Fibroblast of gingiva (primary cell): ENCODE measurements around the gene RPLP2.
A peak's percentile ranks its signal among the peaks of the same experiment; 100 is the strongest.

Experiments
- DNase-seq: peaks from one replicate; pipeline ENCODE4 v3.0.0-alpha.2; 2011; ENCODE audit warnings: low read depth

RPLP2 gene

GRCh38 chr11:809287-810039, at the start of gene RPLP2:
TSS of gene RPLP2 (plus strand) at chr11:809967. CDS start at chr11:810235, 268 bp downstream.
- peak; percentile 98 for DNase-seq

GRCh38 chr11:760236-760635, 49.5 kb upstream of the RPLP2 start:
- DNase-seq, result no peak

- DNase-seq, result no peak
Measured at GRCh38 chr11:761526-762108, 48.1 kb upstream of the RPLP2 start.

GRCh38 chr11:762421-763072, 47.2 kb upstream of the RPLP2 start:
- DNase-seq, result peak; percentile 92

GRCh38 chr11:763073-763463, 46.7 kb upstream of the RPLP2 start:
- no peak for DNase-seq

GRCh38 chr11:763549-764321, 46.0 kb upstream of the RPLP2 start:
- no peak for DNase-seq

GRCh38 chr11:764322-765024, 45.3 kb upstream of the RPLP2 start:
- DNase-seq, result no peak

GRCh38 chr11:765025-765801, 44.6 kb upstream of the RPLP2 start:
- peak; percentile 64 for DNase-seq

GRCh38 chr11:765802-766091, 44.0 kb upstream of the RPLP2 start:
- DNase-seq, result no peak

- no peak for DNase-seq
Measured at GRCh38 chr11:766106-766935, 43.4 kb upstream of the RPLP2 start.

GRCh38 chr11:766936-767210, 42.9 kb upstream of the RPLP2 start:
- DNase-seq, result no peak

GRCh38 chr11:767238-767637, 42.5 kb upstream of the RPLP2 start:
- DNase-seq, result no peak

- no peak for DNase-seq
Measured at GRCh38 chr11:769887-770641, 39.7 kb upstream of the RPLP2 start.

GRCh38 chr11:770642-771616, 38.8 kb upstream of the RPLP2 start:
- no peak for DNase-seq

- DNase-seq, result no peak
Measured at GRCh38 chr11:771617-772204, 38.1 kb upstream of the RPLP2 start.

GRCh38 chr11:772429-773390, 37.1 kb upstream of the RPLP2 start:
- no peak for DNase-seq

- no peak for DNase-seq
Measured at GRCh38 chr11:773425-773824, 36.3 kb upstream of the RPLP2 start.
